SU-DHL-6 (cell line): ENCODE results near the gene TAF8.

Experiments
- H2AFZ ChIP-seq: fragments of 200-600 bp; sonication (generic); 2 replicates; pipeline ENCODE4 v1.6.1; 2014; ENCODE audit warnings: low read depth, mild to moderate bottlenecking, moderate library complexity, mixed read lengths, antibody characterized with exemption, low read length; ENCODE audit not compliant: severe bottlenecking
- H3F3A ChIP-seq: fragments of 200-600 bp; shearing (Covaris generic); 2 replicates; pipeline ENCODE4 v1.6.0; 2016; ENCODE audit warnings: antibody characterized with exemption, mild to moderate bottlenecking; ENCODE audit not compliant: insufficient read depth
- H3K27ac ChIP-seq: fragments of 200-600 bp; sonication (generic); 2 replicates; pipeline ENCODE4 v1.5.1; 2016; ENCODE audit warnings: low read depth, mild to moderate bottlenecking, low read length, moderate library complexity, mixed read lengths
- H3K27me3 ChIP-seq: fragments of 200-600 bp; sonication (generic), shearing (Covaris generic); 2 replicates; pipeline ENCODE4 v1.6.0; 2014; ENCODE audit warnings: mild to moderate bottlenecking, low read length
- H3K36me3 ChIP-seq: fragments of 200-600 bp; sonication (generic); 2 replicates; pipeline ENCODE4 v1.6.1; 2014; ENCODE audit warnings: mild to moderate bottlenecking, low read length, mixed read lengths
- H3K4me2 ChIP-seq: fragments of 300-600, 200-600 bp; shearing (Covaris generic), sonication (generic); 2 replicates; pipeline ENCODE4 v1.6.0; 2014; ENCODE audit warnings: low read length, low read depth, mild to moderate bottlenecking; ENCODE audit not compliant: poor library complexity, severe bottlenecking
- H3K4me3 ChIP-seq: fragments of 200-600 bp; sonication (generic); 2 replicates; pipeline ENCODE4 v1.5.1; 2014; ENCODE audit warnings: antibody characterized with exemption, low read length, mild to moderate bottlenecking, mixed read lengths; ENCODE audit not compliant: insufficient read depth, poor library complexity, severe bottlenecking
- H3K79me2 ChIP-seq: fragments of 200-600 bp; sonication (generic); 2 replicates; pipeline ENCODE4 v1.6.1; 2014; ENCODE audit warnings: mild to moderate bottlenecking, low read length, moderate library complexity; ENCODE audit not compliant: insufficient read depth
- H3K9ac ChIP-seq: fragments of 200-600 bp; sonication (generic); 2 replicates; pipeline ENCODE4 v1.7.0; 2014; ENCODE audit warnings: mild to moderate bottlenecking, low read length
- H3K9me2 ChIP-seq: fragments of 200-600 bp; sonication (generic); replicated peaks from 2 replicates; pipeline ENCODE4 v1.6.1; 2014; ENCODE audit warnings: low read length; ENCODE audit not compliant: insufficient read depth
- H3K9me3 ChIP-seq: fragments of 200-600 bp; sonication (generic); 2 replicates; pipeline ENCODE4 v1.6.1; 2014; ENCODE audit warnings: low read length, mixed read lengths; ENCODE audit not compliant: insufficient read depth
- H4K20me1 ChIP-seq: fragments of 200-600 bp; sonication (generic); 2 replicates; pipeline ENCODE4 v1.6.1; 2014; ENCODE audit warnings: low read depth, mild to moderate bottlenecking, antibody characterized with exemption, low read length, moderate library complexity, mixed read lengths
- EZH2phosphoT487 ChIP-seq: fragments of 200-600 bp; sonication (generic), shearing (Covaris generic); conservative IDR thresholded peaks from 2 replicates; pipeline ENCODE4 v1.6.1; 2018; ENCODE audit warnings: mild to moderate bottlenecking, antibody characterized with exemption, low read length, moderate library complexity, mixed read lengths
- TF ChIP-seq, protein P1 (sequence below): fragments of 200-600 bp; sonication (generic); IDR thresholded peaks from one replicate; pipeline ENCODE4 v1.5.1; 2017; ENCODE audit warnings: antibody characterized with exemption, mild to moderate bottlenecking, low read length, moderate library complexity; ENCODE audit not compliant: insufficient read depth, poor library complexity, severe bottlenecking

TAF8 gene

DNA sequence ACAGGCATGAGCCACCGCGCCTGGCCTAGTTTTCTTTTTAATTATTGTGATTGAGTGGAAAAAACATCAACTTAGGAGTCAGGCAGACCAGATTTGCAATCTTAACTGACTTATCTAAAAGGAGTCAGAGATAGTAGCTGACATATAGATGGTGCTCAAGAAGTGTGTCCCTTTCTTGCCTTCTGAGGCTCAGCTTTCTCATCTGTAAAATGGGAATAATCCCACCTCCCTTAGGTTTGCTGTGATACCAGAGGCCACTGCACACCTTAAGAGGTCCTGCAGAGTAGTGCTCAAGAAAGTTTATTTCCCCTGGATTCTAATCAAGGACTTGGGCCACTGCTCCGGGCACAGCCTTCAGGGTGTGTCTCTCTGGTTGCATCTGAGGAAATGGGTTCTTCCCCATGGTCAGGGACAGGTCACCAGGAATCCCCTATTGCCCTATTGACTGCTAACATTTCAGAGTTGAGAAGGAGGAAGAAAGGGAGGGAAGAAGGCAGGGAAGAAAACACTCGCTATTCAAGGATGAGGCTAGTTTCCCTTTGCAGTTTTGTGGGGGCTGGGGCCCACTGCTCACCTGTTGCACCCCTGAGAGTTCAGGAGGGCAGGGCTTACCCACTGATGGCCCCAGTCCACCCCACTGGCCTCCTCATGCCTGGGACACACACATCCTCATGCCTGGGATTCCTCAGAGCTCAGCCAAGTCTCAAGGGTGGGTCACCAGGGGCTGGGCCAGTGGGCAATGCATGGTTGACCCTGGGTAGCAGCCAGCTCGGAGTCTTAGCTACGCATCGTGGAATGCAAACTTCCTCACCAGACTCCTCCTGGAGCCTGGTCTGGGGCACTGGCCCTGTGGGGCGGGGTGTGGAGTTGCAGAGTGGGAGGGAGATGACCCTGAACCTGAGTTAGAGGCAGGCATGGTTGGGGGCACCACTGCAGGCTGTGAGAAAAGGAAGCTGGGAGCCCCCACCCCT is 70.9 kb downstream of the TAF8 start:
- H3K9me3 ChIP-seq = no peaks in the 10 kb centered on the region
- H3K79me2 ChIP-seq = no peaks in the 10 kb centered on the region
- H3K4me3 ChIP-seq = no peak overlapping the region
- H2AFZ ChIP-seq = no peak overlapping the region
- TF ChIP-seq, protein P1, sequence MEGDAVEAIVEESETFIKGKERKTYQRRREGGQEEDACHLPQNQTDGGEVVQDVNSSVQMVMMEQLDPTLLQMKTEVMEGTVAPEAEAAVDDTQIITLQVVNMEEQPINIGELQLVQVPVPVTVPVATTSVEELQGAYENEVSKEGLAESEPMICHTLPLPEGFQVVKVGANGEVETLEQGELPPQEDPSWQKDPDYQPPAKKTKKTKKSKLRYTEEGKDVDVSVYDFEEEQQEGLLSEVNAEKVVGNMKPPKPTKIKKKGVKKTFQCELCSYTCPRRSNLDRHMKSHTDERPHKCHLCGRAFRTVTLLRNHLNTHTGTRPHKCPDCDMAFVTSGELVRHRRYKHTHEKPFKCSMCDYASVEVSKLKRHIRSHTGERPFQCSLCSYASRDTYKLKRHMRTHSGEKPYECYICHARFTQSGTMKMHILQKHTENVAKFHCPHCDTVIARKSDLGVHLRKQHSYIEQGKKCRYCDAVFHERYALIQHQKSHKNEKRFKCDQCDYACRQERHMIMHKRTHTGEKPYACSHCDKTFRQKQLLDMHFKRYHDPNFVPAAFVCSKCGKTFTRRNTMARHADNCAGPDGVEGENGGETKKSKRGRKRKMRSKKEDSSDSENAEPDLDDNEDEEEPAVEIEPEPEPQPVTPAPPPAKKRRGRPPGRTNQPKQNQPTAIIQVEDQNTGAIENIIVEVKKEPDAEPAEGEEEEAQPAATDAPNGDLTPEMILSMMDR = no peak
- no peak for TF ChIP-seq EZH2phosphoT487
- no peaks in the 10 kb centered on the region for H3F3A ChIP-seq
- H4K20me1 ChIP-seq = no peaks in the 10 kb centered on the region
- no peaks in the 10 kb centered on the region; the same call in 1 of the 2 replicates for H3K27me3 ChIP-seq
- no peaks in the 10 kb centered on the region for H3K9me2 ChIP-seq
- H3K4me2 ChIP-seq = no peak overlapping the region
- H3K9ac ChIP-seq = no peak overlapping the region
- no peaks in the 10 kb centered on the region for H3K36me3 ChIP-seq
- H3K27ac ChIP-seq = no peak overlapping the region

DNA sequence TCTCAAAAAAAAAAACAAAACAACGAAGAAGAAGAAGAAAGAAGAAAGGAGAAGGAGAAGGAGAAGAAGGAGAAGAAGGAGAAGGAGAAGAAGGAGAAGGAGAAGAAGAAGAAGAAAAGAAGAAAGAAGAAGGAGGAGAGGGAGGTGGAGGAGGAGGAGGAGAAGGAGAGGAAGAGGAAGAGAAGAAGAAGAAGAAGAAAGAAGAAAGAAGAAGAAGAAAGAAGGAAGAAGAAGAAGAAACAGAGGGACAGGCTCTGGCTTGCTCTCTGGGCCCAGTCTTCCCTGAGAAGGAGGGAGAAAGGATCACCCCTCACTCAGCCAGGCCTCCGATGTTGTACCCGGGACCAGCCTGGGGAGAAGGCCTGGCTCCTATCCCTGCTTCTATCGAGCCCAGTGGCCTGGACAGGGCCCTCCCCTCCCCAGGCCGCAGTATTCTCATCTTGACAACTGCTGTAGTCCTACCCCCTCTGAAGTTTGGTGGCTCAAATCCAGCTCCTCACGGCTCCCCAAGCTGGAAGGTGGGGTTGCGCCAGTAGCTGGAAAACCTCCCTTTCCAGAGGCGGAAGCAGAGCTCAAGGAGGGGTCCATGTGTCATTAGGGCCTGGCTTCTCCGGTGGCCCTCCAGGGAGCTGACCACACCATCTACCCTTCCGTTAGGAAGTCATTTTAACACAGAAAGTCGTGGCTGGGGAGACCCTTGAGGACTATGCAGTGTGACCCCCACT is 73.2 kb downstream of the TAF8 start:
- H3K79me2 ChIP-seq = no peaks in the 10 kb centered on the region
- no peaks in the 10 kb centered on the region for H3K9me3 ChIP-seq
- H3K9me2 ChIP-seq = no peaks in the 10 kb centered on the region
- no peak overlapping the region for H3K9ac ChIP-seq
- no peak overlapping the region for H3K4me3 ChIP-seq
- H3K36me3 ChIP-seq = no peaks in the 10 kb centered on the region
- H3K27me3 ChIP-seq = no peaks in the 10 kb centered on the region
- H3F3A ChIP-seq = no peaks in the 10 kb centered on the region
- no peak overlapping the region for H3K27ac ChIP-seq
- H2AFZ ChIP-seq = no peak overlapping the region
- no peak overlapping the region for H3K4me2 ChIP-seq
- no peak for TF ChIP-seq EZH2phosphoT487
- TF ChIP-seq, protein P1 = no peak
- no peaks in the 10 kb centered on the region for H4K20me1 ChIP-seq

DNA sequence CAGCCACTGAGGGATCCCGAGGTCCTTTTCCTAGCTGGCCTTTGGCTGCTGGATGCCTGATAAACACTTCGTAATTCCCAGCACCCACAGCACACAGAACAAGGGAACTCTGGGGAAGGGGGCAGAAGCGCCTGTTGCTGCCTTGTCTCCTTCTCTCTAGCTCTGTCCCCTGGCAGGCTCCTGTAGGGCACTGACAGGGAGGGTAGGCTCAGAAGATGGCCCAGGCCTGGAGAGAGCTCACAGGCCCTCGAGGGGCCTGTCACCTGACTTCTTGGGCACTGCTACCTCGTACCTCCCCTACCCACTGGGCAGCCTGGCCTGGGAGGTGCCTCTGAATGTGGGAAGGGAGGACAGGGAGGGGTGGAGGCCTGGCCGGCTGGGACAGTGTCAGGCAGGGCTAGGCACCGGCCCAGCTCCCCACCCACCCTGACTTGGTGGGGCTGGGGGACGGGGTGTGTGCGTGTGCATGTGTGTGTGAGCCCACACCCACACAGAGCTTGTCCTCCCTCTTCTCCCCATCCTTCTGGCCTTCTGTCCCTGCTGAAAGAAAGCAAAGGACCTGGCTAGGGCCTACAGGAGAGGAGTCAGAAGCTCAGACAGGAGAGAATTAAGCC is 74.0 kb downstream of the TAF8 start:
- Histone ChIP-seq H3K36me3 (no peaks in the 10 kb centered on the region), H3K4me2 (no peak overlapping the region), H4K20me1 (no peaks in the 10 kb centered on the region), H3K9me3 (no peaks in the 10 kb centered on the region), H3K79me2 (no peaks in the 10 kb centered on the region), H3K9ac (no peak overlapping the region), H3F3A (no peaks in the 10 kb centered on the region), H2AFZ (no peak overlapping the region), H3K4me3 (no peak overlapping the region), H3K27ac (no peak overlapping the region), H3K9me2 (no peaks in the 10 kb centered on the region), H3K27me3 (no peaks in the 10 kb centered on the region)
- TF ChIP-seq, protein P1 = no peak
